Measurements from ENCODE around the gene SLC2A9. TPM values are rescaled to one million over a fixed set of nuclear protein-coding genes. Genes with fewer than 3 reads are reported as not detected.

The SLC2A9 gene
- total and polyA plus RNA-seq, 9 donors, result 1.2 to 10.1 (median 4.8) TPM

DNA sequence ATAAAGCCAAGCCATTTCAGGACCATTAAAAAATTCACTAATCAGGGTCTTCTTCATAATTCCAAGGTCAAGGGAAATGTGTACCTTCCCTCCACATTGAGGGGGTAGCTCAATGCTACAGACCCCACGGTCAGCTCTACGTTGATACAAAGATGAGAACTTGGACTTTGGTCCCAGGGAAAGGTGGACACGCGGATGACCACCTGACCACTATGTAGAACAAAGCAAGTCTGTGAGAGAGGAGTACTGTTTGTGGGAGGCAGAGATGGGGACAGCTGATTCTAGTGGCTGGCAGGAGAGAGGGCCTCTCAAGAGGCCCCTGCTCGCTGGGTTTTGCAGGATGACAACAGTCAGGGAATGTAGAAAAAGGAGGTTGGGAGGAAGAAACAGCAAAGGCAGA lies 58.0 kb downstream of the SLC2A9 start:
- TF ChIP-seq, protein P1, sequence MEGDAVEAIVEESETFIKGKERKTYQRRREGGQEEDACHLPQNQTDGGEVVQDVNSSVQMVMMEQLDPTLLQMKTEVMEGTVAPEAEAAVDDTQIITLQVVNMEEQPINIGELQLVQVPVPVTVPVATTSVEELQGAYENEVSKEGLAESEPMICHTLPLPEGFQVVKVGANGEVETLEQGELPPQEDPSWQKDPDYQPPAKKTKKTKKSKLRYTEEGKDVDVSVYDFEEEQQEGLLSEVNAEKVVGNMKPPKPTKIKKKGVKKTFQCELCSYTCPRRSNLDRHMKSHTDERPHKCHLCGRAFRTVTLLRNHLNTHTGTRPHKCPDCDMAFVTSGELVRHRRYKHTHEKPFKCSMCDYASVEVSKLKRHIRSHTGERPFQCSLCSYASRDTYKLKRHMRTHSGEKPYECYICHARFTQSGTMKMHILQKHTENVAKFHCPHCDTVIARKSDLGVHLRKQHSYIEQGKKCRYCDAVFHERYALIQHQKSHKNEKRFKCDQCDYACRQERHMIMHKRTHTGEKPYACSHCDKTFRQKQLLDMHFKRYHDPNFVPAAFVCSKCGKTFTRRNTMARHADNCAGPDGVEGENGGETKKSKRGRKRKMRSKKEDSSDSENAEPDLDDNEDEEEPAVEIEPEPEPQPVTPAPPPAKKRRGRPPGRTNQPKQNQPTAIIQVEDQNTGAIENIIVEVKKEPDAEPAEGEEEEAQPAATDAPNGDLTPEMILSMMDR (IDR thresholded peaks at IDR 0.05), result no peak
- TF ChIP-seq EP300 (IDR thresholded peaks at IDR 0.05) (no peak), POLR2A (IDR thresholded peaks at IDR 0.05) (no peak)
- Histone ChIP-seq H3K27me3 (no peaks in the 10 kb centered on the region), H3K27ac (no peak overlapping the region), H3K9me3 (no peaks in the 10 kb centered on the region), H3K4me1 (ENCODE audit: insufficient read depth) (no peaks in the 10 kb centered on the region), H3K4me3 (no peak overlapping the region), H3K36me3 (no peaks in the 10 kb centered on the region)
- no peak for DNase-seq
- 93 to 97% (median 94%) methylated on average over 5 of the region's 5 CpGs for WGBS, 3 donors
- intact Hi-C loops (cut with DNase I), result no loop called here

DNA sequence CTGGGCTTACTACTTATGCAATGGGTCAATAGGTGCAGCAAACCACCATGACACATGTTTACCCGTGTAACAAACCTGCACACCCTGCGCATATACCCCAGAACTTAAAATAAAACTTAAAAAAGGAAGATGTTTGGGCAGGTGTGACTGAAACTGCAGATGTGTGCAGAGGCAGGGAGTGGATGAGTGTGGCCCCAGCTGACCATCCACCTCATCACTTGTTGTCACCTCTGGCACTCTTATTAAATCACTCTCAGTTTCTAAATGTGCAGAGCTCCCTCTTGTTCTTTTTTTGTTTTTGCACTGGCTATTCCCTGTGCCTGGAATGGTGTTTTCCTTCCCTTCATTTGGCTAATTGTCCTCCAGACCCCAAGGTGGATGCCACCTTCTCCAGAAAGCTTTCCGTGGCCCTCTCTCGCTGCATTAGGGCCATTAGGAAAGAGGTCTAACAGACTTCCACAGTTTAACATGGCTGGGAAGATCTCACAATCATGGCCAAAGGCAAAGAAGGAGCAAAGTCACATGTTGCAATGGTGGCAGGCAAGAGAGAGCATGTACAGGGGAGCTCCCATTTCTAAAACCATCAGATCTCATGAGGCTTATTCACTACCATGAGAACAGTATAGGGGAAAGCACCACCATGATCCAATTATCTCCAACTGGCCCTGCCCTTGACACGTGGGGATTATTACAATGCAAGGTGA lies 58.5 kb downstream of the SLC2A9 start:
- no peak for DNase-seq
- Histone ChIP-seq H3K4me1 (ENCODE audit: insufficient read depth) (no peaks in the 10 kb centered on the region), H3K27ac (no peak overlapping the region), H3K27me3 (no peaks in the 10 kb centered on the region), H3K4me3 (no peak overlapping the region), H3K36me3 (no peaks in the 10 kb centered on the region), H3K9me3 (no peaks in the 10 kb centered on the region)
- WGBS, 3 donors, result 88 to 97% (median 94%) methylated on average over 5 of the region's 5 CpGs
- no peak for TF ChIP-seq POLR2A (IDR thresholded peaks at IDR 0.05)
- TF ChIP-seq, protein P1 (IDR thresholded peaks at IDR 0.05), result no peak
- no peak for TF ChIP-seq EP300 (IDR thresholded peaks at IDR 0.05)
- intact Hi-C loops (cut with DNase I), result no loop called here

DNA sequence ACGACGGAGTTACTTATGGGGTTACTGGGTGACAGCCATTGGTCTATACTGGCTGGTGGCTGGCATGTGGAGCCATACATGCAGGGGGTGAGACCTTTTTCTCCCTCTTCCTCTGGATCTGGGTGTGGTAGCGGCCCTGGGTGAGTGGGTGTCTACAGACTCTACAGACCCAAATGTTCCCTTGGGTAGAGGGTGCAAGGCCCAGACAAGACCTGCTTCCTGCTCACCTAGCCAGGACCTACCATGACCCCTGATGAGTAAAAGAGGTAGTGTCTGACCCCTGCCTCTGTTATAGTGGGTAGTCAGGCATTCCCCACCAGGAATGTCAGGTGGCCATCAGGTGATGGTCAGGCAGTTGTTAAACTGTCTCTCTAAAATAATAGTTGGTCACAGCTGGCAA lies 66.8 kb downstream of the SLC2A9 start:
- intact Hi-C loops (cut with DNase I), result no loop called here
- Histone ChIP-seq H3K4me3 (no peak overlapping the region), H3K27me3 (no peaks in the 10 kb centered on the region), H3K27ac (no peak overlapping the region), H3K4me1 (ENCODE audit: insufficient read depth) (no peaks in the 10 kb centered on the region), H3K9me3 (no peaks in the 10 kb centered on the region), H3K36me3 (no peaks in the 10 kb centered on the region)
- 78 to 100% (median 94%) methylated on average over 3 of the region's 3 CpGs for WGBS, 3 donors
- no peak for TF ChIP-seq POLR2A (IDR thresholded peaks at IDR 0.05)
- TF ChIP-seq, protein P1 (IDR thresholded peaks at IDR 0.05), result no peak
- no peak for TF ChIP-seq EP300 (IDR thresholded peaks at IDR 0.05)
- no peak for DNase-seq

DNA sequence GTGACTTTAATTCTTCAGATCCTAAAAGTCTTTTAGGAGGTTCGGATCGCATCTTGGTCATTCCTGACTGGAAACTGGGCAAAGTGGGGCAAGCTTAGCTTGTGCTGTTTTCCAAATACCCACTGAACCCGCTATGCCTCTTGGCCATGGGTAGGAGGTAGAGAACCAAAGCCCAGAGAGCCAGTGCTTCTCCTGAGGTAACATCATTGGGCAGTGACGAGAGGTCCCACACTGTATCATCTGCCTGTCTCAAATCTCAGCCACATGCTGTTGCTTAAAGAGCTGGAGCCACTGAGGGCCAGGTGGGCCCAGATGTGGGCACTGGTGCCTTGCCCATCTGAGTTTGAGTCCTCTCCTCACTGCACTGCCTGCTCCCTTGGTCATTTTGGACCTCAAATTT lies 68.2 kb downstream of the SLC2A9 start:
- TF ChIP-seq, protein P1 (IDR thresholded peaks at IDR 0.05), result no peak
- TF ChIP-seq EP300 (IDR thresholded peaks at IDR 0.05) (no peak), POLR2A (IDR thresholded peaks at IDR 0.05) (no peak)
- no peak for DNase-seq
- 80 to 94% (median 85%) methylated on average over 4 of the region's 4 CpGs for WGBS, 3 donors
- no peak overlapping the region for H3K27ac ChIP-seq
- H3K36me3 ChIP-seq, result no peaks in the 10 kb centered on the region
- no peaks in the 10 kb centered on the region for H3K27me3 ChIP-seq
- H3K4me3 ChIP-seq, result no peak overlapping the region
- H3K4me1 ChIP-seq (ENCODE audit: insufficient read depth), result no peaks in the 10 kb centered on the region
- H3K9me3 ChIP-seq, result no peaks in the 10 kb centered on the region
- intact Hi-C loops (cut with DNase I), result no loop called here
